Measurements from ENCODE around the gene MYO5A. TPM values are rescaled to one million over a fixed set of nuclear protein-coding genes. Genes with fewer than 3 reads are reported as not detected.
"Not testable (repeated sequence)": the region's sequence is repeated elsewhere in the genome, so short reads cannot be mapped to it uniquely, and the experiment has no call there.

MYO5A gene
- total RNA-seq, 2 experiments from 2014 or later = 31.8 to 42.0 TPM

DNA sequence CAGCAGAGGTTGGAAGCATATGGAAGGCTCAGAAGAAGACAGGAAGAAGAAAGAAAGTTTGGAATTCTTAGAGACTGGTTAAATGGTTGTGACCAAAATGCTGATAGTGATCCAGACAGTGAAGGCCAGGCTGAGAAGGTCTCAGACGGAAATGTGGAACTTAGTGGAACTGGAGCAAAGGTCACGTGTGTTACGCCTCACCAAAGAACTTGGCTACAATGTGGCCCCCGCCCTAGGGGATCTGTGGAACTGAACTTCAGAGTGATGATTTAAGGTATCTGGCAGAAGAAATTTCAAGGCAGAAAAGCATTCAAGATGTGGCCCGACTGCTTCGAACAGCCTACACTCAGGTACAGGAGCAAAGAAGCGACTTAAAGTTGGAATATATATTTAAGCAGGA lies 83.1 kb downstream of the MYO5A start:
- intact Hi-C loops (cut with micrococcal nuclease; ENCODE audit: unreplicated experiment) = no loop called here

DNA sequence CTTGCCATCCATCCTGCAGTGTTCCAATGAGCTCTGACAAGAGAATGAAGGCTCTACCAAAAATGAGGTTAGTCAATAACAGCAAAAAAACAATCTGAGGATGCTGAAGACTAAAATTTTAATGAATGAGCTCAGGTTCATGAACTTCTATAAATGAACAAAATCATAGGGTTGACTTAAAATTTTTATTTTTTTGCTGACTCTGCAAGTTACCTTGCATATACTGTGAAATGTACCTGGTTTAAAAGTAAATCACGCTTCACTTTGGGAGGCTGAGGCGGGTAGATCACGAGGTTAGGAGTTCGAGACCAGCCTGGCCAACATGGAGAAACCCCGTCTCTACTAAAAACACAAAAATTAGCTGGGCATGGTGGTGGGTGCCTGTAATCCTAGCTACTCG lies 85.5 kb downstream of the MYO5A start:
- DNase-seq (ENCODE audit: low spot score); intact Hi-C loops (cut with micrococcal nuclease; ENCODE audit: unreplicated experiment); H3K36me3 ChIP-seq (ENCODE audit: insufficient read depth, low read length); H3K79me2 ChIP-seq (ENCODE audit: insufficient read depth, low read depth, low read length); H3K4me3 ChIP-seq (ENCODE audit: low read depth, low read length, poor library complexity, severe bottlenecking); H3K9me3 ChIP-seq (ENCODE audit: low read length); H3K4me2 ChIP-seq (ENCODE audit: low read length); H4K20me1 ChIP-seq (ENCODE audit: insufficient read depth, low read length); BruUV-seq (replicated peaks); H3K4me1 ChIP-seq (ENCODE audit: insufficient read depth, low read length, poor library complexity, severe bottlenecking); H2AFZ ChIP-seq (ENCODE audit: low read length); H3K27ac ChIP-seq (ENCODE audit: low read depth, low read length, poor library complexity, severe bottlenecking); H3K9me2 ChIP-seq (ENCODE audit: insufficient read depth, low read length): not testable (repeated sequence)
- CTCF ChIA-PET (ENCODE audit: unreplicated experiment) = interaction anchor here (0.7 kb wide), 1 partner anchor 15 kb away, joined by 5 read pairs; no protein-coding TSS in a partner anchor
- POLR2A ChIA-PET = interaction anchor here (0.6 to 1.3 kb wide), 2 partner anchors 9 to 279 kb away, joined by 3 to 11 read pairs; no protein-coding TSS in a partner anchor

More for the DNA sequence above, 83.1 kb downstream of the MYO5A start:
- Histone ChIP-seq H3K4me1 (ENCODE audit: insufficient read depth, low read length, poor library complexity, severe bottlenecking) (no peaks in the 10 kb centered on the region), H3K4me3 (ENCODE audit: low read depth, low read length, poor library complexity, severe bottlenecking) (no peak overlapping the region), H2AFZ (ENCODE audit: low read length) (no peak overlapping the region), H4K20me1 (ENCODE audit: insufficient read depth, low read length) (no peaks in the 10 kb centered on the region), H3K27ac (ENCODE audit: low read depth, low read length, poor library complexity, severe bottlenecking) (no peak overlapping the region), H3K9me2 (ENCODE audit: insufficient read depth, low read length) (no peaks in the 10 kb centered on the region), H3K79me2 (ENCODE audit: insufficient read depth, low read depth, low read length) (peaks cover 15% of the 10 kb centered on the region; the same call in 1 of the 2 replicates), H3K36me3 (ENCODE audit: insufficient read depth, low read length) (no peaks in the 10 kb centered on the region), H3K9me3 (ENCODE audit: low read length) (no peaks in the 10 kb centered on the region), H3K4me2 (ENCODE audit: low read length) (no peak overlapping the region)
- POLR2A ChIA-PET = interaction anchor here (0.6 kb wide), 1 partner anchor 112 kb away, joined by 3 read pairs; no protein-coding TSS in a partner anchor
- BruUV-seq (replicated peaks) = no TSS peak
- no peak for DNase-seq (ENCODE audit: low spot score)
- TF ChIP-seq, protein P1, sequence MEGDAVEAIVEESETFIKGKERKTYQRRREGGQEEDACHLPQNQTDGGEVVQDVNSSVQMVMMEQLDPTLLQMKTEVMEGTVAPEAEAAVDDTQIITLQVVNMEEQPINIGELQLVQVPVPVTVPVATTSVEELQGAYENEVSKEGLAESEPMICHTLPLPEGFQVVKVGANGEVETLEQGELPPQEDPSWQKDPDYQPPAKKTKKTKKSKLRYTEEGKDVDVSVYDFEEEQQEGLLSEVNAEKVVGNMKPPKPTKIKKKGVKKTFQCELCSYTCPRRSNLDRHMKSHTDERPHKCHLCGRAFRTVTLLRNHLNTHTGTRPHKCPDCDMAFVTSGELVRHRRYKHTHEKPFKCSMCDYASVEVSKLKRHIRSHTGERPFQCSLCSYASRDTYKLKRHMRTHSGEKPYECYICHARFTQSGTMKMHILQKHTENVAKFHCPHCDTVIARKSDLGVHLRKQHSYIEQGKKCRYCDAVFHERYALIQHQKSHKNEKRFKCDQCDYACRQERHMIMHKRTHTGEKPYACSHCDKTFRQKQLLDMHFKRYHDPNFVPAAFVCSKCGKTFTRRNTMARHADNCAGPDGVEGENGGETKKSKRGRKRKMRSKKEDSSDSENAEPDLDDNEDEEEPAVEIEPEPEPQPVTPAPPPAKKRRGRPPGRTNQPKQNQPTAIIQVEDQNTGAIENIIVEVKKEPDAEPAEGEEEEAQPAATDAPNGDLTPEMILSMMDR (conservative IDR thresholded peaks at IDR 0.05; ENCODE audit: low read length) = no peak
- no peak for TF ChIP-seq EZH2phosphoT487 (IDR thresholded peaks at IDR 0.05; ENCODE audit: borderline replicate concordance, low read depth, low read length)
- CTCF ChIA-PET (ENCODE audit: unreplicated experiment) = no interaction called here

DNA sequence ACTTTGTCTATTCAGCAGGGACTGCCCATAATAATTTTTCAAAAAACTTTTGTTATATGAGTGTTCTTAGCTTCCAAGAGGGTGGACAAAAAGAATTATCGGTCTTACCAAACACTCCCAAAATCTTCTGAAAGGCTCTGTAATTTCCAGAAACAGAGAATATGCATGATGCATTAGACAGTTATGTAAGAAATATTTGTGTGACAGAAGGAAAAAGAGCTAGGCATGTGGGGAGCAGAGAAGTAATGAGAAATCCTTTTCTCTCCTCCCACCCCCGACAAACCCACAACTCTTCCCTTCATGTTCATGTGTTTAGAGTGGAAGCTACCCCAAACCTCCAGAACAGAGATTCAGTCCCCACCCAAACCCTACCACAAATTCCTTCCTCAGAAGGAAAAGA lies 86.8 kb downstream of the MYO5A start:
- H3K79me2 ChIP-seq (ENCODE audit: insufficient read depth, low read depth, low read length) = peaks cover 9% of the 10 kb centered on the region; the same call in 1 of the 2 replicates
- no peaks in the 10 kb centered on the region for H3K36me3 ChIP-seq (ENCODE audit: insufficient read depth, low read length)
- no TSS peak for BruUV-seq (replicated peaks)
- no peak overlapping the region for H3K4me2 ChIP-seq (ENCODE audit: low read length)
- DNase-seq (ENCODE audit: low spot score) = no peak
- CTCF ChIA-PET (ENCODE audit: unreplicated experiment) = no interaction called here
- POLR2A ChIA-PET = interaction anchor here (0.5 to 0.8 kb wide), 4 partner anchors 8 to 593 kb away, joined by 3 to 7 read pairs (median 4); no protein-coding TSS in a partner anchor
- no peaks in the 10 kb centered on the region for H3K4me1 ChIP-seq (ENCODE audit: insufficient read depth, low read length, poor library complexity, severe bottlenecking)
- no peak overlapping the region for H3K27ac ChIP-seq (ENCODE audit: low read depth, low read length, poor library complexity, severe bottlenecking)
- intact Hi-C loops (cut with micrococcal nuclease; ENCODE audit: unreplicated experiment) = no loop called here
- H4K20me1 ChIP-seq (ENCODE audit: insufficient read depth, low read length) = no peaks in the 10 kb centered on the region
- H3K9me3 ChIP-seq (ENCODE audit: low read length) = no peaks in the 10 kb centered on the region
- no peak overlapping the region for H2AFZ ChIP-seq (ENCODE audit: low read length)
- H3K4me3 ChIP-seq (ENCODE audit: low read depth, low read length, poor library complexity, severe bottlenecking) = no peak overlapping the region
- TF ChIP-seq, protein P1 (conservative IDR thresholded peaks at IDR 0.05; ENCODE audit: low read length) = no peak
- H3K9me2 ChIP-seq (ENCODE audit: insufficient read depth, low read length) = no peaks in the 10 kb centered on the region
